ENCODE results near the gene PSME3. TPM values are rescaled to one million over a fixed set of nuclear protein-coding genes. Genes with fewer than 3 reads are reported as not detected.

The PSME3 gene
- total RNA-seq, 1 experiment from 2014 or later: 222 TPM

DNA sequence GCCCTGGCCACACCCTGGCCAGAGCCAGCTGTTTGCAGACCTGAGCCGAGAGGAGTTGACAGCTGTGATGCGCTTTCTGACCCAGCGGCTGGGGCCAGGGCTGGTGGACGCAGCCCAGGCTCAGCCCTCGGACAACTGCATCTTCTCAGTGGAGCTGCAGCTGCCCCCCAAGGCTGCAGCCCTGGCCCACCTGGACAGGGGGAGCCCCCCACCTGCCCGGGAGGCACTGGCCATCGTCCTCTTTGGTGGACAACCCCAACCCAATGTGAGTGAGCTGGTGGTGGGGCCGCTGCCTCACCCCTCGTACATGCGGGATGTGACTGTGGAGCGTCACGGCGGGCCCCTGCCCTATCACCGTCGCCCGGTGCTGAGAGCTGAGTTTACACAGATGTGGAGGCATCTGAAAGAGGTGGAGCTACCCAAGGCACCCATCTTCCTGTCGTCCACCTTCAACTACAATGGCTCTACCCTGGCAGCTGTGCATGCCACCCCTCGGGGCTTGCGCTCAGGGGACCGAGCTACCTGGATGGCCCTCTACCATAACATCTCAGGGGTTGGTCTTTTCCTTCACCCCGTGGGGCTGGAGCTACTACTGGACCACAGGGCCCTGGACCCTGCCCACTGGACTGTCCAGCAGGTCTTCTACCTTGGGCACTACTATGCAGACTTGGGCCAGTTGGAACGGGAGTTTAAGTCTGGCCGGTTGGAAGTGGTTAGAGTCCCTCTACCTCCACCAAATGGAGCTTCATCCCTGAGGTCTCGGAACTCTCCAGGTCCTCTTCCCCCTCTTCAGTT is 11.8 kb downstream of the PSME3 start:
- Histone ChIP-seq H3K56ac (ENCODE audit: insufficient read length, low read depth, low read length) (no peak overlapping the region), H3K18ac (ENCODE audit: insufficient read length, low read depth, low read length) (no peak overlapping the region), H3K23me2 (ENCODE audit: insufficient read length, low read depth, low read length, poor library complexity, severe bottlenecking) (no peaks in the 10 kb centered on the region), H4K20me1 (ENCODE audit: control insufficient read depth, insufficient read depth, insufficient read length) (no peaks in the 10 kb centered on the region), H3K9me3 (ENCODE audit: control insufficient read depth, low read depth, low read length) (no peaks in the 10 kb centered on the region), H2AK5ac (ENCODE audit: insufficient read length, low read length) (no peak overlapping the region), H4K5ac (ENCODE audit: insufficient read length, low read depth, low read length) (no peak overlapping the region), H3K27me3 (ENCODE audit: insufficient read depth, low read length) (no peaks in the 10 kb centered on the region), H3K23ac (ENCODE audit: insufficient read length, low read depth, low read length) (no peak overlapping the region), H2BK15ac (ENCODE audit: low read depth, low read length) (no peak overlapping the region), H3K27ac (ENCODE audit: insufficient read length, low read depth, low read length) (no peak overlapping the region), H2BK120ac (ENCODE audit: low read depth, low read length, poor library complexity, severe bottlenecking) (no peak overlapping the region), H3K4ac (ENCODE audit: low read depth, low read length) (no peak overlapping the region), H3K14ac (ENCODE audit: insufficient read depth, low read length) (no peak overlapping the region), H3K4me1 (ENCODE audit: insufficient read depth, low read length) (no peaks in the 10 kb centered on the region), H2BK20ac (ENCODE audit: low read depth, low read length, poor library complexity, severe bottlenecking) (no peak overlapping the region), H3K4me2 (ENCODE audit: insufficient read depth, insufficient read length, low read length) (no peak overlapping the region), H3K9ac (ENCODE audit: extremely low read depth, insufficient read length, low read length) (no peak overlapping the region), H3K79me2 (ENCODE audit: insufficient read depth, low read length) (no peaks in the 10 kb centered on the region), H2AFZ (ENCODE audit: low read length) (no peak overlapping the region), H3T11ph (ENCODE audit: low read length) (no peak overlapping the region), H4K91ac (ENCODE audit: insufficient read length, low read depth, low read length) (no peak overlapping the region), H2BK12ac (ENCODE audit: insufficient read length, low read depth, low read length) (no peak overlapping the region), H4K8ac (replicated peaks; ENCODE audit: insufficient read length, low read depth, low read length) (no peak overlapping the region), H2BK5ac (ENCODE audit: insufficient read length, low read length) (no peak overlapping the region), H3K79me1 (ENCODE audit: insufficient read depth, low read depth, low read length, poor library complexity, severe bottlenecking) (no peaks in the 10 kb centered on the region)
- 0 out of 4 replicates have a peak, but pooled peaks cover 0 to 2% of the 10 kb centered on the region in 2 experiments for H3K4me1 Mint-ChIP-seq
- H3K36me3 Mint-ChIP-seq (ENCODE audit: insufficient read depth in 1 of 3, low read depth in 3 of 3): peaks cover 35 to 58% (median 50%) of the 10 kb centered on the region in 3 experiments; a peak in 6 of 7 replicates
- no peak overlapping the region for H3K27ac Mint-ChIP-seq
- no peak for TF ChIP-seq CTCF (conservative IDR thresholded peaks at IDR 0.05)
- H3K4me3 Mint-ChIP-seq: no peak overlapping the region
- H3K27me3 Mint-ChIP-seq (ENCODE audit: low read depth): no peaks in the 10 kb centered on the region
- no CpG with 5 or more reads among the region's 24 CpGs for WGBS (ENCODE audit: extremely low coverage, insufficient read length, low lambda C conversion rate)
- H3K9me3 Mint-ChIP-seq: no peaks in the 10 kb centered on the region
- DNase-seq: no peak
